Measurements from ENCODE around the gene POLE.

GRCh38 chr12:132579744-132580143, 107.4 kb downstream of the POLE start:
- TF ChIP-seq, protein P1, sequence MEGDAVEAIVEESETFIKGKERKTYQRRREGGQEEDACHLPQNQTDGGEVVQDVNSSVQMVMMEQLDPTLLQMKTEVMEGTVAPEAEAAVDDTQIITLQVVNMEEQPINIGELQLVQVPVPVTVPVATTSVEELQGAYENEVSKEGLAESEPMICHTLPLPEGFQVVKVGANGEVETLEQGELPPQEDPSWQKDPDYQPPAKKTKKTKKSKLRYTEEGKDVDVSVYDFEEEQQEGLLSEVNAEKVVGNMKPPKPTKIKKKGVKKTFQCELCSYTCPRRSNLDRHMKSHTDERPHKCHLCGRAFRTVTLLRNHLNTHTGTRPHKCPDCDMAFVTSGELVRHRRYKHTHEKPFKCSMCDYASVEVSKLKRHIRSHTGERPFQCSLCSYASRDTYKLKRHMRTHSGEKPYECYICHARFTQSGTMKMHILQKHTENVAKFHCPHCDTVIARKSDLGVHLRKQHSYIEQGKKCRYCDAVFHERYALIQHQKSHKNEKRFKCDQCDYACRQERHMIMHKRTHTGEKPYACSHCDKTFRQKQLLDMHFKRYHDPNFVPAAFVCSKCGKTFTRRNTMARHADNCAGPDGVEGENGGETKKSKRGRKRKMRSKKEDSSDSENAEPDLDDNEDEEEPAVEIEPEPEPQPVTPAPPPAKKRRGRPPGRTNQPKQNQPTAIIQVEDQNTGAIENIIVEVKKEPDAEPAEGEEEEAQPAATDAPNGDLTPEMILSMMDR (IDR thresholded peaks at IDR 0.05; ENCODE audit: low read depth, low read length) = no peak
- TF ChIP-seq EZH2phosphoT487 (IDR thresholded peaks at IDR 0.05; ENCODE audit: low read depth) = no peak
